Upper lobe of left lung (tissue), 6 donors: Measurements from ENCODE around the gene AMBP. TPM values are rescaled to one million over a fixed set of nuclear protein-coding genes. Genes with fewer than 3 reads are reported as not detected.

Experiments
- ATAC-seq, 2 donors: fragments of 200-7000 bp; cut with Tn5 transposase; one replicate each; pipeline ENCODE4 v1.9.1; 2022; ENCODE audit warnings: mild to moderate bottlenecking in 2 of 2, moderate library complexity in 2 of 2; ENCODE audit not compliant: low FRiP score in 2 of 2
- DNase-seq, 2 donors: peaks; one replicate each; pipeline ENCODE4 v3.0.0-alpha.2; 2019 to 2020
- H3K27ac ChIP-seq, 4 donors: fragments of 200-600 bp; sonication (generic); one replicate each; pipeline ENCODE4 v1.5.1; 2016 to 2019
- H3K27me3 ChIP-seq, 4 donors: fragments of 200-600 bp; sonication (generic); one replicate each; pipeline ENCODE4 v1.5.1; 2017 to 2019
- H3K36me3 ChIP-seq, 4 donors: fragments of 200-600 bp; sonication (generic); one replicate each; pipeline ENCODE4 v1.5.1; 2016 to 2019
- H3K4me1 ChIP-seq, 4 donors: fragments of 200-600 bp; sonication (generic); one replicate each; pipeline ENCODE4 v1.5.1; 2018 to 2019
- H3K4me3 ChIP-seq, 4 donors: fragments of 200-600 bp; sonication (generic); one replicate each; pipeline ENCODE4 v1.5.1; 2017 to 2019; ENCODE audit warnings: mild to moderate bottlenecking in 2 of 4, moderate library complexity in 1 of 4
- H3K9me3 ChIP-seq, 4 donors: fragments of 200-600 bp; sonication (generic); one replicate each; pipeline ENCODE4 v1.5.1; 2018 to 2019
- EP300 ChIP-seq, 4 donors: sonication (generic); formaldehyde crosslinking; IDR thresholded peaks; one replicate each; pipeline ENCODE4 v1.5.1; 2017; ENCODE audit warnings: antibody characterized with exemption in 4 of 4, control low read depth in 2 of 4
- POLR2A ChIP-seq, 4 donors: fragments of 450-650 bp; IDR thresholded peaks; one replicate each; pipeline ENCODE4 v1.5.1; 2016 to 2017; ENCODE audit warnings: antibody characterized with exemption in 4 of 4, mild to moderate bottlenecking in 2 of 4
- POLR2AphosphoS5 ChIP-seq, 2 donors: sonication (generic); formaldehyde crosslinking; IDR thresholded peaks; one replicate each; pipeline ENCODE4 v1.5.1; 2017; ENCODE audit warnings: antibody characterized with exemption in 2 of 2
- WGBS, 2 donors: methylation state at CpG; one replicate each; pipeline ENCODE4 v1.1.5; 2017 to 2018; 5-methylcytosine and 5-hydroxymethylcytosine counted together
- total RNA-seq, 6 donors: library from RNA; depleted of rRNA in 4 of 6; stranded (reverse); fragments of >200 nt in 4 of 6; gene quantifications; one replicate each; pipeline versions ENCODE4 v1.1.0 to v1.2.1, GENCODE V29; 2016 to 2021
- TF ChIP-seq, protein P1 (sequence below), 6 experiments: fragments of 450-650 bp in 4 of 6; fragments of 200-600 bp in 2 of 6; sonication (generic) in 2 of 6; IDR thresholded peaks; one replicate each; pipeline ENCODE4 v1.5.1; 2016 to 2019; ENCODE audit warnings: antibody characterized with exemption in 6 of 6
- donor health status: DM: no; HTN: no; CAD: no; lungs with moderate emphysema.
- donor health status: DM: no; HTN: yes; CAD: no; lungs with severe emphysema.

AMBP gene
- total RNA-seq, 6 donors from 2014 or later: 0.46 to 4.0 (median 3.1) TPM; not detected in 3

DNA sequence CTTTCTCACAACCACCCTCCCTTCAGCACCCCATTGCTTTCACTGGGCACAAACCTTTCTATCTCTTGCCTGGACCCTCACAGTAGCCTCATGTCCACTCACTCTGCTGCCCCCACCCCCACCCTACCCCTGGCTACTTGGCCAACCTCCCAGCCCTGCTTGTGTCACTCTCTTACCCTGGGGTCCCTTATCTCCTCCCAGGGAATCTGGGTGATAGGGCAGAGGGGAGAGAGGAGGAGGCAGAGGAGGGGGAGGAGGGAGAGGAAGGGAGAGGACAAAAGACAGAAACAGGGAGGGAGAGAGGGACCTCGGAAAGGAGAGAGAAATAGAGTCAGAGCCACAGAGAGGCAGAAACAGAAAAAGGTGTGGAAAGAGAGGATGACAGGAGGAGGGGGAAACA lies 46.0 kb upstream of the AMBP start:
- H3K27me3 ChIP-seq: no peaks in the 10 kb centered on the region
- ATAC-seq (no peak), DNase-seq (no peak)
- TF ChIP-seq EP300 (IDR thresholded peaks at IDR 0.05) (no peak), POLR2AphosphoS5 (IDR thresholded peaks at IDR 0.05) (no peak), POLR2A (IDR thresholded peaks at IDR 0.05) (no peak)
- TF ChIP-seq, protein P1, sequence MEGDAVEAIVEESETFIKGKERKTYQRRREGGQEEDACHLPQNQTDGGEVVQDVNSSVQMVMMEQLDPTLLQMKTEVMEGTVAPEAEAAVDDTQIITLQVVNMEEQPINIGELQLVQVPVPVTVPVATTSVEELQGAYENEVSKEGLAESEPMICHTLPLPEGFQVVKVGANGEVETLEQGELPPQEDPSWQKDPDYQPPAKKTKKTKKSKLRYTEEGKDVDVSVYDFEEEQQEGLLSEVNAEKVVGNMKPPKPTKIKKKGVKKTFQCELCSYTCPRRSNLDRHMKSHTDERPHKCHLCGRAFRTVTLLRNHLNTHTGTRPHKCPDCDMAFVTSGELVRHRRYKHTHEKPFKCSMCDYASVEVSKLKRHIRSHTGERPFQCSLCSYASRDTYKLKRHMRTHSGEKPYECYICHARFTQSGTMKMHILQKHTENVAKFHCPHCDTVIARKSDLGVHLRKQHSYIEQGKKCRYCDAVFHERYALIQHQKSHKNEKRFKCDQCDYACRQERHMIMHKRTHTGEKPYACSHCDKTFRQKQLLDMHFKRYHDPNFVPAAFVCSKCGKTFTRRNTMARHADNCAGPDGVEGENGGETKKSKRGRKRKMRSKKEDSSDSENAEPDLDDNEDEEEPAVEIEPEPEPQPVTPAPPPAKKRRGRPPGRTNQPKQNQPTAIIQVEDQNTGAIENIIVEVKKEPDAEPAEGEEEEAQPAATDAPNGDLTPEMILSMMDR (IDR thresholded peaks at IDR 0.05): no peak
- no peaks in the 10 kb centered on the region for H3K36me3 ChIP-seq
- no peak overlapping the region for H3K4me3 ChIP-seq
- no peak overlapping the region for H3K27ac ChIP-seq
- peaks cover 0 to 7% (median 2%) of the 10 kb centered on the region in 4 donors for H3K4me1 ChIP-seq
- H3K9me3 ChIP-seq: peaks cover 0 to 10% (median 9%) of the 10 kb centered on the region in 4 donors
- WGBS, 2 donors: 38 to 73% methylated on average over 1 of the region's 1 CpG

DNA sequence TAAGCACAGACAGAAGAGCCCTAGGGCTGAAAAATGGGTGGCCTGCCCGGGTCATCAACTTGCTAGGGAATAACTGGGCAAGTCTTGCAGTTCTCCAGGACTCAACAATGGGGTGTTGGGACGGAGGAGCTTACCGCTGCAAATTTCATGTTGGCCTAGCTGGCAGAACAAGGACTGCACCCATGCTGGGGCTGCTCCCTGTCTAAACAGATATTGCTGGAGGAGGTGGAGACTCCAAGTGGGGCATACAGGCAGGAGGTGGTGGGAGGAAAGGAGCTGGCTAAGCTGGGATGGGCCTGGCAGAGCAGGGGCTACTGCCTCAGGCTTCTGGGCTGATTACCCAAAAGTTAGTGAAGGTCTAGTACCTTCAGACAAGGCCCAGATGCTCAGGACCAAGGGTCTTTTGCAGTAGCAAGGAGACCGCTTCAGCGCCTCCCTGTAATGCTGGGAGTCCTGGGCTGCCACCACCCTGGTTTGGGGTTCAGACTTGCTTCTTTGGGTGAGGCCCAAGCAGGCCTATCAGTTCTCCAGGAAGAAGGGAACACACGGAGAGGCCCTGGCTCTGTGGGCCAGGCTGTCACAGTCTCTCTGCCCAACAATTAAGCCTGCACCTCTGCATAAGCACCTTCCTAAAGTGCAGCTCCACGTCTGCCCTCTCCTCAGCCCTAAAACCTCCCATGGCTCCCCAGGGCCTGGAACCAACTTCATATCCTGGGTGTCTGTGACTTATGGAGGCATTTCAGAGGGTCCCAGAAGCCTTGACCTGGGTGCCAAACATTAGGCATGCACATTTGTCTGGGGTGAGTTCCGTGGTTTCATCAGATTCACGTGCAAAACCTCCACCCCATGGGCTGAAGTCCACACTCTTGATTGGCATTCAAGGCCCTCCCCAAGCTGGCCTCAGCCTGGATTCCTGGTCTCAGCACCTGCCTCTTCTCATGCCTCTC lies 45.2 kb upstream of the AMBP start:
- Histone ChIP-seq H3K4me3 (no peak overlapping the region), H3K36me3 (no peaks in the 10 kb centered on the region), H3K9me3 (peaks cover 0 to 10% (median 9%) of the 10 kb centered on the region in 4 donors), H3K27ac (no peak overlapping the region), H3K4me1 (peaks cover 0 to 12% (median 3%) of the 10 kb centered on the region in 4 donors), H3K27me3 (no peaks in the 10 kb centered on the region)
- TF ChIP-seq, protein P1 (IDR thresholded peaks at IDR 0.05): no peak
- TF ChIP-seq EP300 (IDR thresholded peaks at IDR 0.05) (no peak), POLR2AphosphoS5 (IDR thresholded peaks at IDR 0.05) (no peak)
- DNase-seq: no peak
- WGBS, 2 donors: 82 to 83% methylated on average over 8 to 9 of the region's 9 CpGs
- ATAC-seq: no peak

DNA sequence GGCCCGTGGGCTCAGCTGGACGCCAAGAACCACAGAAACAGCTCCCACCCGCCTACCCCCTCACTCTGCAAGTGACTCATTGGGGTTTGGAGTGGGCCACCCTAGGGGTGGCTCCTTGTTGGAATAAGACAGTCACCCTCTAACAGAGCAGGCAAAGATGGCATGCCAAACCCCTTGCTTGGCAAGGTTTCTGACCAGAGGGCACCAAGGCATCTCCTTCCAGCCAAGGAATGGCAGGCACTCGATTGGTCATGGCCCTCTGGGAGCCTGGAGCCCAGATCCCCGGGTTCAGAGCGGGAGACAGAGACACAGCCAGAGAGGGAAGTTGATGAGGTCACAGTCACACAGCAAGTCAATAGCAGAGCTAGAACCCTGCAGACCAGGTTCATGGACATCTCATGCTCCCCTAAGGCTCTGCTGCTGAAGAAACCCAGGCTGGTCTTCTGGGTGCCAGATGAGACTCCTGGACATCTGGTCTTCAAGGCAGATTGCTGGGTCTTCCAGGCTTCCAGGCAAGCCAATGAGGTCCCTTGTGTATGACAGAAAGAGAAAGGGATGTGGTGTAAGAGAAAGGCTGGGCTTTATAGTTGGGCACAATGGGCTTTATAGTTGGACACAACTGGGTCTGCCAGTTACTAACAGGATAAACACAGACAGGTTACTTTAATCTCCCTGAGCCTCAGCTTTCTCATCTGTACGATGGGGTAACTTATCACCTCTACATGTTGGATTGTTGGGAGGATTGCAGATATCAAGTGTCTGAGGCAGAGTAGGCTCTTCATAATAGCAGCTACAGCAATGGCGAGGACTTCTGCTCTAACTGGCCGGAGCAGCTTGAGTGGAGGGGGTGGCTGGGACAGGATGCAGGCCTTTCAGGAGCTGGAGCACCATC lies 44.3 kb upstream of the AMBP start:
- Histone ChIP-seq H3K36me3 (no peaks in the 10 kb centered on the region), H3K27ac (no peak overlapping the region), H3K4me1 (peaks cover 0 to 18% (median 3%) of the 10 kb centered on the region in 4 donors), H3K9me3 (peaks cover 0 to 4% (median 2%) of the 10 kb centered on the region in 4 donors), H3K27me3 (no peaks in the 10 kb centered on the region), H3K4me3 (no peak overlapping the region)
- TF ChIP-seq, protein P1 (IDR thresholded peaks at IDR 0.05): no peak
- 71 to 89% methylated on average over 8 to 9 of the region's 9 CpGs for WGBS, 2 donors
- no peak for DNase-seq
- no peak for ATAC-seq

DNA sequence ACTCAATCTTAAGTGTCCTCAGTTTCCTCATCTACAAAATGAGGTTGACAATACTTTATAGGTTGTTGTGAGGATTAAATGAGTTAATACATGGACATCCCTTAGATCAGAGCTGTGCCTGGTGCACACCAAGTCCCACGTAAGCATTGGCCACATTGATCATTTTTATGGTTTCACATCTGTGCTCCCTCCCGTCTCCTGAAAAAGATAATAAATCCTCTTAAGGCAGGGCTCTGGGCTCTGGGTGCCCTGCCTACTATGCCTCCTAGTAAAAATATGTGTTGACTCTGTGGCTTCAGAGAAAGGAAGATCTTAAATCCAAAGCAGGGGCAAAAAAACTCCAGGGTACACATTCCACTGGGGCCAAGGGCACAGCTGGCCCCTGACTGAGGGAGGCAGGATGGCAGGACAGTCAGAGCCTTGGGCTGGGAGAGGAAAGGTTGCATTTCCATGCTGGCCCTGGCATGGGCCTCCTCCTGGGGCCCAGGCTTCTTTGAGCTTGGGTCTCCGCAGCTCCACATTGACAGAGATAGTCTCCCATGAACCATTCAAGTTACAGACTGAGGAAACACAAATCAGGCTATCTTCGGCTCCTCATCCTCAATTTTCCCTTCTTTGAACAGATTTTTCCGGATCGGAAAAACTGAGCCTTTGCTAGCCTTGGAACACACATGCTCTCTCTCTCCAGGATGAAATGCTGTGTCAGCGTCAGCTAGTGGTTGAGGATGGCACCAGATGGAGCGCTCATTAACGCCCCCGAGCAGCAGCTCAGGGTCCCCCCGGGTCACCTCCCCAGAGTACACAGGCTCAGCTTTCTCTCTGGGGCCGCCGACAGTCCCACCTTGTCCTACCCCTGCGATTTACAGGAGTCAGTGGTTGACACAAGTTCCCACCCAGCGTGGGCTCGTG lies 43.4 kb upstream of the AMBP start:
- 71 to 76% methylated on average over 16 of the region's 16 CpGs for WGBS, 2 donors
- DNase-seq: peak in 1 of 2 donors; percentile 52
- Histone ChIP-seq H3K27ac (no peak overlapping the region), H3K36me3 (no peaks in the 10 kb centered on the region), H3K4me1 (peaks cover 0 to 19% (median 3%) of the 10 kb centered on the region in 4 donors), H3K9me3 (no peaks in the 10 kb centered on the region), H3K4me3 (no peak overlapping the region), H3K27me3 (no peaks in the 10 kb centered on the region)
- TF ChIP-seq, protein P1 (IDR thresholded peaks at IDR 0.05): no peak
- TF ChIP-seq POLR2AphosphoS5 (IDR thresholded peaks at IDR 0.05): no peak
- TF ChIP-seq EP300 (IDR thresholded peaks at IDR 0.05): no peak
- no peak for TF ChIP-seq POLR2A (IDR thresholded peaks at IDR 0.05)
- no peak for ATAC-seq
